ENCODE measurements around the gene NAGLU.
A peak's percentile ranks its signal among the peaks of the same experiment; 100 is the strongest.

- TF ChIP-seq CTCF (conservative IDR thresholded peaks at IDR 0.05; ENCODE audit: low read depth in 2 of 2), result no peak
- TF ChIP-seq POLR2AphosphoS5 (IDR thresholded peaks at IDR 0.05; ENCODE audit: low read depth), result peak; percentile 66
- TF ChIP-seq EZH2phosphoT487 (IDR thresholded peaks at IDR 0.05; ENCODE audit: unreplicated experiment), result no peak
These were observed at the start of gene NAGLU for GRCh38 chr17:42536048-42536371.
